ENCODE results near the gene GNG3.

The GNG3 gene

DNA sequence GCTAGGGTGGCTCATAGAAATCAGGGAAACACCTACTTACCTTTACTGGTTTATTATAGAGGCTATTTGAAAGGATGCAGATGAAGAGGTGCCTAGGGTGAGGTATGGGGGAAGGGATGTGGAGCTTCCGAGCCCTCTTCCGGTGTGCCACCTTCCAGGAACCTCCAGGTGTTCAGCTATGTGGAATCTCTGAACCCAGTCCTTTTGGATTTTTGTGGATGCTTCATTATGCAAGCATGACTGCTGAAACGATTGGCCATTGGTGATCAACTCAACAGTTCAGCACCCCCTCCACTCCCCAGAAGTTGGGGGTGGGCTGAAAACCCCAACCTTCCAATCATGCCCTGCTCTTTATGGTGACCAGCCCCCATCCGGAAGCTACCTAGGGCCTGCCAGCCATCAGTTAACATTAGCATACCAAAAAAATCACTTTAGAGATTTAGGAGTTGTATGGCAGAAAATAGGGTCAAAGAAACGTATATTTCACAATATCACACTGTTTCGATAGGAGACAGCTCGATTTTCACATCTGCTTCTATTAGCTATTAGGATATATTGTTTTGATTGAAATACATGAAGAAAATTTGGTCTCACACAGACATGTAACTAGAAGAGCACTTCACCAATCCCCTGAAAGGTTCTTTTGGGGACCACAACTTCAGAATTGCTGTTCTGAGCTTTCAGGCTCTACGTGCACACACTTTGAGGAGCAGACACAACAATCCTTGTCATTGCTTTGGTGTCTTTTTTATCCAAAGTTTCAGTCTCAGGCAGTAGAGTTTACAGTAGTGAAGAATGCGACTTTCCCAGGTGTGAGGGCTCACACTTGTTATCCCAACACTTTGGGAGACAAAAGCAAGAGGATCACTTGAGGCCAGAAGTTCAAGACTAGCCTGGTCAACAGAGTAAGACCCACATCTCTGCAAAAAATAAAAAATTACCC is 50.6 kb downstream of the GNG3 start:
- no peak for DNase-seq (ENCODE audit: low read depth)
